ENCODE results near the gene NR1H2.

GRCh38 chr19:50416034-50416977, 40.0 kb downstream of the NR1H2 start:
- TF ChIP-seq CTCF (IDR thresholded peaks at IDR 0.05) (no peak), POLR2A (IDR thresholded peaks at IDR 0.05) (no peak)

Measured in uterus (tissue), 2 donors.